ENCODE measurements around the gene CST9L.

DNA sequence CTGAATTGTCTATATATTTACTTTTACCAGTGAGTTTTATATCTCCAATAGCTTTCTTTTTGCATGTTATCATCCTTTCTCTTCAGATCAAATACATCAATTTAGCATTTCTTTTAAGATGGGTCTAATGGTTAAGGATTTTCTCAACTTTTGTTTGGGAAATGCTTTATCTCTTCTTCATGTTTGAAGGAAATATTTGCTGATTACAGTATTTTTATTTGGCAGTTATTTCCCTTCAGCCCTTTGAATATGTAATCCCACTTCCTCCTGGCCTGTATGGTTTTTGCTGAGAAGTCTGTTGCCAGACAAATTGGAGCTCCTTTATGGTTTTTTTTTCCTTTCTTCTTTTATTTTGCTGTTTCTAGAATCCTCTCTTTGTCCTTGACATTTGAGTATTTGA lies 6.7 kb upstream of the CST9L start:
- no peak for TF ChIP-seq EZH2 (IDR thresholded peaks at IDR 0.05; ENCODE audit: low read length)
- TF ChIP-seq, protein P1, sequence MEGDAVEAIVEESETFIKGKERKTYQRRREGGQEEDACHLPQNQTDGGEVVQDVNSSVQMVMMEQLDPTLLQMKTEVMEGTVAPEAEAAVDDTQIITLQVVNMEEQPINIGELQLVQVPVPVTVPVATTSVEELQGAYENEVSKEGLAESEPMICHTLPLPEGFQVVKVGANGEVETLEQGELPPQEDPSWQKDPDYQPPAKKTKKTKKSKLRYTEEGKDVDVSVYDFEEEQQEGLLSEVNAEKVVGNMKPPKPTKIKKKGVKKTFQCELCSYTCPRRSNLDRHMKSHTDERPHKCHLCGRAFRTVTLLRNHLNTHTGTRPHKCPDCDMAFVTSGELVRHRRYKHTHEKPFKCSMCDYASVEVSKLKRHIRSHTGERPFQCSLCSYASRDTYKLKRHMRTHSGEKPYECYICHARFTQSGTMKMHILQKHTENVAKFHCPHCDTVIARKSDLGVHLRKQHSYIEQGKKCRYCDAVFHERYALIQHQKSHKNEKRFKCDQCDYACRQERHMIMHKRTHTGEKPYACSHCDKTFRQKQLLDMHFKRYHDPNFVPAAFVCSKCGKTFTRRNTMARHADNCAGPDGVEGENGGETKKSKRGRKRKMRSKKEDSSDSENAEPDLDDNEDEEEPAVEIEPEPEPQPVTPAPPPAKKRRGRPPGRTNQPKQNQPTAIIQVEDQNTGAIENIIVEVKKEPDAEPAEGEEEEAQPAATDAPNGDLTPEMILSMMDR (optimal IDR thresholded peaks at IDR 0.05 in 1 of 3, IDR thresholded peaks at IDR 0.05 in 1 of 3, conservative IDR thresholded peaks at IDR 0.05 in 1 of 3; ENCODE audit: extremely low read depth in 1 of 3, insufficient read depth in 2 of 3, low read length in 3 of 3), result no peak

Measured in keratinocyte (primary cell).